Activated CD4-positive, alpha-beta T cell treated with anti-CD3 and anti-CD28 coated beads, Interleukin-2, amount 50 U/mL, for 1 hour (primary cell): ENCODE data around the gene HSFX3.
"Not testable (repeated sequence)": the region's sequence is repeated elsewhere in the genome, so short reads cannot be mapped to it uniquely, and the experiment has no call there.

Source experiments
- DNase-seq: peaks from one replicate; pipeline ENCODE4 v3.0.0-alpha.2; 2020

Gene HSFX3, protein sequence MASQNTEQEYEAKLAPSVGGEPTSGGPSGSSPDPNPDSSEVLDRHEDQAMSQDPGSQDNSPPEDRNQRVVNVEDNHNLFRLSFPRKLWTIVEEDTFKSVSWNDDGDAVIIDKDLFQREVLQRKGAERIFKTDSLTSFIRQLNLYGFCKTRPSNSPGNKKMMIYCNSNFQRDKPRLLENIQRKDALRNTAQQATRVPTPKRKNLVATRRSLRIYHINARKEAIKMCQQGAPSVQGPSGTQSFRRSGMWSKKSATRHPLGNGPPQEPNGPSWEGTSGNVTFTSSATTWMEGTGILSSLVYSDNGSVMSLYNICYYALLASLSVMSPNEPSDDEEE

DNA sequence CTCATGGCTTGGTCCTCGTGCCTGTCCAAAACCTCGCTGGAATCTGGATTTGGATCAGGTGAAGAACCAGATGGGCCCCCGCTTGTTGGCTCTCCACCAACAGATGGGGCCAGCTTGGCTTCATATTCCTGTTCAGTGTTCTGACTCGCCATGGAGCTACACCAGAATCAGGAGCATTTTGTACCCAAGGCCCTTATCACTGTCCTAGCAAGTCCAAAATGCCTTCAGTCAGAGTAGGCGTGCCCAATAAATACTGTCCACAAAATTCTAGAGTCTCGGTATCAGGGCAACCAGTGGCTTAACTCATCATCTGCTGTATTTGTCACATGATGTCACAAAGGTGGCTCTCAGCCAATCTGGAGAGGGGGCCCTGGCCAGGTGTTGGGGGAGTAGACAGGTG is at the start of gene HSFX3:
HSFX3 (minus strand) TSS at position 224 of the 400 bp plus-strand sequence; CDS start at position 152, 72 bp downstream.
- not testable (repeated sequence) for DNase-seq

DNA sequence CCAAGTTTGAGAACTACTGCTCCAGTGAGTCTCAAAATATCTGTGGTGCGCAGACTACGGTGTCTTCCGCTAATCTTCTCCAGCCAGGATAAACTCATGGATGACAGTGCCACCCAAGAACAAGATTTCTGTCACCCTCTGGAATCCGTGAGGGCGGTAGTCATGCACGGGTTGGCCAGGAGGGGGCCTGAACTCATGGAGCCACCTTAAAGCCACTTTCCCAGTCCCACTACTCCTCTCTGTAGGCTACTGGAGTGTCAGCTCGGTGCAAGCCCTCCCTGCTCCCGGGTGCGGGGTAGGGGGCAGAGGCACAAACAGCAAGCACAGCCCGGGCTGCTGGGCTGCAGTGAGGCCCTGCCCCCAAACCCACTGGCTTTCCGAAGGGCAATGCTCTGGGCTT is 48.9 kb upstream of the HSFX3 start:
- DNase-seq = not testable (repeated sequence)

DNA sequence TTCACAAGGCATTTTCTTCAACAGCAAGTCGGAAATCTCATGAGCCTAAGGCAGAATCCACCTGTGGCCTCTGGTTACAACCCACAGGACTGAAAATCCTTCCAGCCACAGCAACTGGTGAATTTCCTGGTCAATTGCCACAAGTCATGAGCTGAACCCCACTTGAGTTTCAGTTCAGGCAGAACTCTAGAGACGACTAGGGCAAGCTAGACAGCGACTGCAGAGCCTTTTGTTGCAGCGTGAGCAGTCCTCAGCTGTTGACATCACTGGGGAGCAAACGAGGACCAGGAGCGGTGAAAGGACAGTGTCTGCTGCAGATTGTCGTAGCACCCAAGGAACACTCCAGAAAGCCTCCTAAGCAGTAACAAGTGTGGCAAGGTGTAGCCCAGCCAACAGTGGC is 46.2 kb upstream of the HSFX3 start:
- not testable (repeated sequence) for DNase-seq

DNA sequence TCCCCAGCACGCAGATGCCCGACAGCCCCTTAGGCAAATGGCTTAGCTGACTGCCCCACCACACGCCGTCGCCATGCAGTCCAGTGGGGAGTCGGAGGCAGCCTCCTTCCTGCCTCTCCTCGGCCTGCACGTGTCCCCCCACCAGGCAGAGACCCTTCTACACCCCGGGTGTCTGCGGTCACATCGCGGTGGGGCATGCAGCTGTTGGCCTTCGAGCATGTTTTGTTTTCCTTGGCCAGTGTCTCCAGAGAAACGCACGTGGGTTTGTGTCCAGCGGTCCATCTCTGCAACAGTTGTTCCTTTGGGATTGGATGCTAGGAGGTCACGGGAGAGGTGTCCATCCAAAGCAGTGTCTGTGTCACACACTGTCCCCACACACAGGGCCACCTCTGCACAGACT is 45.5 kb upstream of the HSFX3 start, which contains the start of gene HSFX2:
HSFX2 (minus strand) TSS at position 101 of the 400 bp plus-strand sequence. CDS start 614 bp downstream, outside the sequence.
- not testable (repeated sequence) for DNase-seq

DNA sequence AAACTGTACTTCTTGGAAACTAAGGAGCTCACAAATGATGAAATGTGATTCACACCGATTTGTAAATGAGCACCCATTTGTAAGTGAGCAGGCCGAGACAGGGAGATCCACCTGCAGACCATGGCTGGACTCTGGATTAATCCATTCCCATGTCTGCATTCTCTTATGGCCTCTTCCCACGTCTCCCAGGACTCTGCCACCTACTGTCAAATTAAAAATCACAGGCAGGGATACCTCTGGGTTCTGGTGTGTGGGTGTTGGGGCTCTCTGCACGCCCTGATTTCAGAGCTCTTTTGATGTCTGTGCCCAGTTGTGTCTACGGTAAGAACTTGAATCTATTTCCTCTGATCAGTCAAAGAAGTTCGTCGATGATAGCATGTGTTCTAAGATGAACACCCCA is 41.3 kb upstream of the HSFX3 start:
- not testable (repeated sequence) for DNase-seq

DNA sequence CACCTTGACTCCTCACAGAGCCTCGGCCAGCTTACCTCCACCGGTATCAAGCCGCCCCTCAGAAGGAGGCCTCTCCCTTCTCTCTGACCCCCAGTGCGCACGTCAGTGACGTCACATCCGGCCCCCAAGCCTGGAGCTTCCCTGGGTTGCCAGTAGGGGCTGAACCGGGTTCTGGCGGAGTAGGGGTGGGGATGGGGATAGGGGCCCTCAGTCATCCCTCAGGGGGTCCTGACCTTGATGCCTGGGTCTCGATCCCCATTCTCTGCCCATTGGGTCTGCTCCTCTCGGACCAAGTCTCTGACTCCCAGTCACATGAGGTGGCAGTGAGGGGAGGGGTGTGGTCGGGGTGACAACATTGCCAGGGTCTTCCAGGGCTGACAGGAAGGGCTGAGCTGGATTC is 37.6 kb upstream of the HSFX3 start, which contains the start of gene MAGEA9B:
MAGEA9B (minus strand) TSS at position 101 of the 400 bp plus-strand sequence. CDS start 4,280 bp downstream, outside the sequence.
- not testable (repeated sequence) for DNase-seq

DNA sequence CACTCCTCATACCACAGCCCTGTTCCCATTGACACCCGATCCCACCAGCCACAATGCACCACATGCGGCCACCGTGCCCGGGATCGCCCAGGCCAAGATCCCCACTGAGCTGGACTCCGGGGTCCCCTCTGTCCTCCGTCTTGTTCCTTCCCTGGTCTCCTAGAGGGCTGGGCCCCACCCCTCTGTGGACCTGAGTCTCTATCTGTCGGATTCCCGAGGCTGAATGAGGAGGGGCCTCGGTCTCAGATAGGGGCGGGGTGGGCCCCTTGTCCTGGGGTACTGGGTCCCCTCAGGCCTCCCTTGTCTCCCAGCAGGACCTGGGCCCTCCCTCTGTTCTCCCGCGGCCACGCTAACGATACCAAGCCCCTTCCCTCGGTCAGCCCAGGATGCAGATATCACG is 35.9 kb upstream of the HSFX3 start:
- not testable (repeated sequence) for DNase-seq

DNA sequence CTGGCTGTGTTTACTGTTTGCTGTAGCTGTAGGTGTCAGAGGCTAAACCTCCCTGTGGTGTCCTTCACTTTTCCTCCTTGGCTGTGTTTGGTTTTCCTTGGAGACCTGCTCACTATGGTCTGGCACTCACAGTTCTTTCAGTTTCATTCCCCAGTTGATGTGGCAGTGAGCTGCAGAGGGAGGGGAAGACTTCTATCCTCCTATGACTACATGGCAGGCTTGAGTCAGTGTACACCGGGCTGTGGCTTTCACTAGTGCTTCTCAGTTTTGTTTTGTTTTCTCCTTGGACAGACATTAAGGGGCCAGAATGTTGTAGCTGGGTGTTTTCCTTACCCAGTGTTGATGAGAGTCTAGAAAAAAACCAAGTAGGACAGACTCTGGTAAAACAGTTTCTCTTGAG is 23.7 kb upstream of the HSFX3 start:
- not testable (repeated sequence) for DNase-seq

DNA sequence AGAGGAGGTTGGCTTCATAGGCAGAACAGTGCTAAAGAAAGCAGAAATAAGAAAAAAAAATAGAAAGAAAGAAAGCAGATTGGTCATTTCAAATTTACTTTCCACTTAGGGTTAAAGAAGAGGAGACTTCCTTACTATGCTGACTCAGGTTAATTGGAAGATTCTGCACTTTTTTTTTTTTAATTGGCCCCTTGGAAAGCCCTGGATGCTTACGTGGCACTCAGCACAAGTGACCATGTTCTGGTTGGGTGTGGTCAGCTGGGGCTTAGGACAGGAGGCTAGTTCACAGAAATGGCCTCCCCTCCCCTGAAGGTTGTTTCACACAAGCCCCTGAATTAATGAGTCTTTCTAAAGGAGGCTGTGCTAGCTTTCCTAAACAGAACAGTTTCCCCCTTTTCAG is 23.0 kb upstream of the HSFX3 start:
- DNase-seq = no peak

DNA sequence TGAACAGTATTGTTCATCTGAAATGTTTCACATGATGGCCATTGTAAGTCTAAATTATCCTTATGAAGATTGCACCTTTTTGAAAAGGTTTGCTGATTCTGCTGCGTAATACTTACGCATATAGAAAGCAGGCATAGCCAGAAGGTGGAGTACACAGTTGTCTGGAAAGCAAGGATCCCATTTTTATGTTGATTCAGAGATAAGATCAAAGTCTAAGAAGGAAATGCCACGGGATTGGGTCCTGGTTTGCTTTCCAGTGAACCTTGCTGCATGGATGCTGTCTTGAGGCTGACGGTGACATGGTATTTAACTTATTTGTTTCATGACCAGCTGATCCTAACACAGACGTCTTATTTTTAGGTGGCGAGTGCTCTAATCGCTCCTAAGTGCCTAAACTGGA is 22.0 kb upstream of the HSFX3 start:
- DNase-seq = no peak

DNA sequence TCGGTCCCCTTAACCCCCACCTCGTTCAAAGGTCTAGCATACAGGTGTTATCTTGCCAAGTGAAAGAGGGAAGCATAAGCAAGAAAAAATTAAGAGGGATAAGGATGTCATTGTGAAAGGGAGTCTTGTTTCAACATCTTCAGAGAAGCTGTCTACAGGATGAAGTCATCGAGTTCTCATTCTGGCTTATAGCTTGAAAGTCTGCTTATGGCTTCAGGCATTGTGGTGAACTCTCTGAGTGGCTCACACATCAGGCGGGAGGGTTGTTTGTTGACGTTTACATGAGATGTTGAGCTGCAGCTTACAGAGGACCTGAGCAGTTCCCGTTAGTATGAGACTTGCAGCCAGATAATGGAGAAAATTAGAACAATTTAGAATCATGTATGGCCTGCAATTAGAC is 20.9 kb upstream of the HSFX3 start:
- DNase-seq = no peak

DNA sequence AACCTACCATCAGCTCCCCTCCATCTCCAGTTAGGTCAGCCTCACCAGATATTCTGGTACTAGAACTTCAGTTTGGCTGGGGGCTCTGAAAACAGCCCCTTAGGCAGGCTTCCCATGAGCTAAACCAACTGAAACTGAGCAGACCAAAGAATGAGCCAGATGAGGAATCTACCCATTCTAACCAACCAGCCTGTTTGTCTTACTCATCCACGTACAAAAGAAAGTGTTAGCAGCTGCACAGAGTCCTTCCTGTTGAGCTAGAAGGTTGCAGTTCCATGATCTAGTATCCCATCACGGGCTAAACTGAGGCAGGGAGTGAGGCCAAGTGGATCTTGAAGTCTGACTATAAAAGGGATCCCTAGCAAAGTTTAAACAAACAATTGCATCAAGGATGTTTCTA is 20.0 kb upstream of the HSFX3 start:
- DNase-seq = no peak

DNA sequence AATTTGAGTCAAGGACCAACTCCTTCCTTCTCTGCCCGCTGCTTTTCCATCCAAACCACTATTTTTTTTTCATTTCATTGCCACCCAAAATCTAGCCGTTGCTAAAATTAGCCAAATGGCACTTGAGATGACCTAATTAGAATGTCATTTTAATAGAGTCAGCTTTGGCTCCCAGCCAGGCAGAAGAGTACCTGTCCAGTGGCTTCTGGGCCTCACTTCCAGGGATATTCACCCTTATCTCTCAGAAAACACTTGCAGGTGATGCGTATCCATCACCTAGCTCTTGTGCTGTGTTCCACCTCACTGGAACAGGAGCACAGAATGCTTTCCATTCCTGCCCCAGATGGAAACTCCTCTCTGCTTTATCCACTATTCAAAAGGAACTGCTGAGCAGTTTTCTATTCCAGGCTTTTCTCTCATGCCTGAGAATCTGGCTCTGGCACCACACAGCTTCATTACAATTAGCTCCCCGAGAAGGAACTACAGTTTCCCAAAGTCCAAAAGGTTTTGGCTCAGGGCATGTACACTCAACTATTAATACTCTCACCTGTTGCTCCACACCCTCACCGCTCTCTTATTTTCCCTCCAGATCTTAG is 19.1 kb upstream of the HSFX3 start:
- no peak for DNase-seq

DNA sequence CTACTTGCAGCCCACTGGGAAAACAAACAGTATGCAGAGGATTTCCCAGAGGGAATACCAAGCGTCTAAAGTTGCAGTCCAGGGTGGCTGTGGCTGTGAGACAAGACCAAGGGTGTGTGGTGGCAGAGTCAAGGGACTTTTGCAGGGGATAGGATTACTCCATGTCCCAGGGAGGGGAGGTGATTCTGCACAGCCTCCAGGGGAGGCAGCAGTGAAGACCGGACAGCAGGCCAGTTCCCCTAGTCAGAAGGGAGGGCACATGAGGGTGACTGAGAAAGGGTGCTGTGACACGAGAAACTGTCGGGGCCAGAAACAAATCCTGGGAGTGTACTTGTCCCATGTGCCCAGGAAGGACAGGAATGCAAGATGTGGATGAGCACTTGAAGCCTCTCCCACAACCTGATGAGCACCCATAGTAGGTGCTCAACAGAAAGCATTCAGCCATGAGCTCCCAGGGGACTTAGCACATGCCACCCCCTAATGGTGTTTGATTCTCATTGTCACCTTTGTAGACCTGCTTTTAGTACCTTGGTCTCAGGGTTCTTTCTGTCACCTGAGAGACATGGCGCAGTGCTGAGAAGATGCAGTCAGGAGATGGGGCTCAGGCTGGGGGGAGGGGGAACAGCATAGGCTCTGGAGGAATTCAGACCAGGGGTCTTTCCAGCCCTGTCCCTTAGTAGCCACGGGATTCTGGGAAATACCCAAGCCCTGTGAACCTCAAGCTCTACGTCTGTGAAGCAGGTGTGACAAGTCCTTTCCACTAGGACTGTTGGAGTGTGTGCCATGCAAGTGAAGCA is 18.1 kb upstream of the HSFX3 start:
- no peak for DNase-seq

DNA sequence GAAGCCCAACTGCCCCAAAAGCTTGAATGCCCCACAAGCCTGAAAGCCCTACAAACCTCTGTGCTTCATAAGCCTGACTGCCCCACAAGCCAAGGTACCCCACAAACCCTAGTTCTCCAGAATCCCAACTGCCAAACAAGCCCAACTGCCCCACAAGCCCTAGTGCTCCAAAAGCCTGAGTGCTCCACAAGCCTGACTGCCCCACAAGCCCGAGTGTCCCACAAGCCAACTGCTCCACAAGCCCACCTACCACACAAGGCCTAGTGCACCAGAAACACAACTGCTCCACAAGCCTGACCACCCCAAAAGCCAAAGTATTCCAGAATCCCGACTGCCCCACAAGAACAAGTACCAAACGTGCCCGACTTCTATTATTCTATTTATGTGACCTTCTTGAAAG is 13.6 kb upstream of the HSFX3 start:
- no peak for DNase-seq

DNA sequence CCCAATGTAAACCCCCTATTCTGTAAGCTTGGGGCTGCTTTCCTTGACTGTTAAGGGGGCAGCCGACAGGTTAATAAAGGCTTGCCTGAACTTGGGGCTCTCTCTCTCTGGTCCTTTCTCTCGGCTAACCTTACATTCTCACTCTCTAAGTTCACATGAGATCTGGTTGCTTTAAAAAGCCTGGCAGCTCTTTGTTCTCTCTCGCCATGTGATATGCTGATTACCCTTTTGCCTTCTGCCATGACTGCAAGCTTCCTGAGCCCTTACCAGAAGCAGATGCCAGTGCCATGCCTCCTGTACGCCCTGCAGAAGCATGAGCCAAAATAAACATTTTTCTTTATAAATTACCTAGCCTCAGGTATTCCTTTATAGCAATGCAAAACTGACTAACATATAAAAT is 5.5 kb upstream of the HSFX3 start:
- DNase-seq = not testable (repeated sequence)

DNA sequence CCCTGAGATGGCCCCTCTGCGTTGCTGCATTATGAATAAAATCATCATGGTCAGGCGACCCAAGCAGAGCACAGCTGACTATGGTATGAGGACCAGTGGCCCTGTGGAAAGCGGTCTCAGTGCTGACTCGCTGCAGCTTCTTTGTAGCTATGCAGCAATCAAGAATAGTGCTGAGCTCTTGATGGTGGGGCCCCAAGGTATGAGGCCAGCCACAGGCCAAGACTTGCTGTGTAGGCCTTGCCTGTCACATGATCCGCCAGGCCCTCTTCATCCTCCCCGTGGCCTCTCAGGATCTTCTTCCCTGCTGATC is 2.2 kb upstream of the HSFX3 start:
- not testable (repeated sequence) for DNase-seq

DNA sequence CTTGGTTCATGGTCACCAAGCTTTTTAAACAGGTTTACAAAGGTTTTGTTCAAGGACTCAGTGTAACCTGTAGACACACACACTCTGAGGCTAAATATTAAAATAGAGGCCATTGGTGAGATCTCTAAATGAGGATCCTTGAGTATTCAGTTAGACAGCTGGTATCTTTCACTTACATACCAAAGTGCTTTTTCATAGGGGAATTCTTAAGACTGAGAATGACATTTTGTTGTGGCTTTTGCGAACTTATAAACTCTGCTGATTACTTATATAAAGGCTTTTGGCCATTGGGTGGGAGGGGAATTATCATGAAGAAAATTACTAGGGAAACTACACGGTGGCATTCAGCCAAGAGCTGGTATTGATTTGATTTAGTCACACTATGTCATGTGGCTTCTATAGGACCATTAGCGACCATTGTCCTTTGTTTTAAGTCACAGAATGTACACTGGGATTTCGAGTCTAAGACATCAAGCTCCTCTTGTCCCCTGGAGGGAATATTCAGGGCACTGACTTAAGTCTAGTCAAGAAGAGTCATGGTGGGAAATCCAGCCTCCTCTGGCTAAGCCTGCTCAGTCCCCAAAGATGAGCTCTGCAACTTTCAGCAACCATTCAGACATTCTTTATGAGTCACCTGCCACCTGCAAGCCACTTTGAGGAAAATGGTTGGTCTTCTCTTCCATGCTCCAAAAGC is 1.7 kb upstream of the HSFX3 start:
- not testable (repeated sequence) for DNase-seq

DNA sequence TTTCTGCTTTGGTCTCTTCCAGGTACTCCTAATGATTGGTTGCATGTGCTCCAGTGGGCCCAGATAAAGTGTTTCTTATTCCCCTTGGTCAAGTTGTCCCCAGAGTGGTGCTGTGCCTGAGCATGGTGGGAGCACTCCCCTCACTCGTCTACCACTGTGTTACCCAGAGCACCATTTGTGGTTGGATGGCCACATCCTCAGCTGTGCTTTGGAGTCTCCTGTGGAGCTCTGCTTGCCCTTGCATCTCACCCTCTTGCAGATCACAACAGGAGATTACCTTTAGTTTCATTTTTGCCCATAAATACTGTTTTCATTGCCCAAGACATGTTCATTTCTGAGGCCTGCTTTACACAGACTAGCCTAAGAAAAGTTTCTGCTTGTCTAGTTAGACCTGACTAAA is 730 bp upstream of the HSFX3 start:
- DNase-seq = not testable (repeated sequence)

DNA sequence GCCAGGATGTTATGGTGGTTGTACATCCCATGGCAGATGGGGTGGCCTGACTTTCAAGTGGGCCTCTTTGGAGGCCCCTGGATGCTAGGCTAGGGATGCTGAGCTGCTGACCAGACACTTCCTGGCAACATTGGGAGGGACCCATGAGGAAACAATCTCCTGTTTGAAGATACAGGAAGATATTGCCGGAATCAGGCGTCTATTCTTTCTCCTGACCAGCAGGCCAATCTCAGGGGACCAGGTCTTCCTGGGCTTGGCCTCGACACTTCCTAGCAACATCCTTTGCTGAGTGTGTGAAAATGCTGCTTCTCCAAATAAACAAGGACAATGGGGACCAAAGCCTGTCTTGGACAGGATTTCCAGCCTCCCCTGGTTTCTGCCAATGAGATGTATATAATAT is 1.9 kb downstream of the HSFX3 start:
- DNase-seq = not testable (repeated sequence)

DNA sequence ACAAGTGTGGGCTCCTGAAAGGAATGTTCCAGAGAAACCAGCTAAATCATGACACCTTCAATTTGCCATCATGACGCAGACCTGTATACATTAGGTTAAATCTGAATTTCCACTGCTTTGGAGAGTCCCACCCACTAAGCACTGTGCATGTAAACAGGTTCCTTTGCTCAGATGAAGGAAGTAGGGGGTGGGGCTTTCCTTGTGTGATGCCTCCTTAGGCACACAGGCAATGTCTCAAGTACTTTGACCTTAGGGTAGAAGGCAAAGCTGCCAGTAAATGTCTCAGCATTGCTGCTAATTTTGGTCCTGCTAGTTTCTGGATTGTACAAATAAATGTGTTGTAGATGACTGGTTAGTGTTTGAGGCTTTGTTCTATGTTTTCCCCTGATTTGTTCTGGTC is 2.8 kb downstream of the HSFX3 start:
- not testable (repeated sequence) for DNase-seq

DNA sequence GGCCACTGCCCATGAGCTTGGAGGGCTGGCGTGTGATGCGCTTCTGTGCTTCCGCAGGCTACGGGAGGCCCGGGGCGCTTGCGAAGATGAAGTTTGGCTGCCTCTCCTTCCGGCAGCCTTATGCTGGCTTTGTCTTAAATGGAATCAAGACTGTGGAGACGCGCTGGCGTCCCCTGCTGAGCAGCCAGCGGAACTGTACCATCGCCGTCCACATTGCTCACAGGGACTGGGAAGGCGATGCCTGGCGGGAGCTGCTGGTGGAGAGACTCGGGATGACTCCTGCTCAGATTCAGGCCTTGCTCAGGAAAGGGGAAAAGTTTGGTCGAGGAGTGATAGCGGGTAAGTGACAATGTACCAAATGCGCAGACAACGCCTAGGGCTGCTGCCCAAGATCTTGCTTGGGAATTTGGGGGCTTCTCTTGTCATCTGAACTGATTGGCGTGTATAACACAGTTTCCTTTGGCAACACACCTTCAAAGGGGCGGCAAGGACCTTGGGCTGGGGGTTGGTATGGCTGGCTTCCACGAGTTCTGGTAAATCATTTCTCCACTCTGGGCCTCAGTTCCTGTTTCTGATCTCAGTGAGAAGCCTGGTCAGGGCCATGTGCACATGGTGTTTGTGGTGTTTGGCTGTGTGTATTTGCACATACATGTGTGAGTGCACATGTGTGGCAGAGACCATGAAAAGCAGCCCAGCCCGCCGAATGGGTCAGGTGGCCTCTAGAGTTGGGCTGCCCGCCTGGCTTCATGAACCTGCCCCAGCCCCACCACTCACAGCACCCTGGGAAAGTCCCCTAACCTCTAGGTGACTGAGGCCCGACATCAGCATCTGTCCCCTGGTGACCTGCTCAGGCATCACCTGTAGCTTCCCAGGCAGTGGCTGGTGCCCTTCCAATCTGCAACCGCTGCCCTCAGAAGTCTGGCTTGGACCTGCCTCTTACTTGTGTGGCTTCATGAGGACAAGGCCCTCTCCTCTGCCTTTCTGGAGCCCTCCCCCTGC is 3.9 kb downstream of the HSFX3 start:
- not testable (repeated sequence) for DNase-seq
